HEK293T (cell line): ENCODE measurements around the gene CDC34.

ENCODE experiments used
- ARNT ChIP-seq: fragments of 450-650 bp; IDR thresholded peaks from 2 replicates; pipeline ENCODE4 v1.6.1; 2017; ENCODE audit warnings: mild to moderate bottlenecking
- FOXM1 ChIP-seq: fragments of 450-650 bp; IDR thresholded peaks from 2 replicates; pipeline ENCODE4 v1.6.1; 2017; ENCODE audit warnings: mild to moderate bottlenecking, borderline replicate concordance
- HDGF ChIP-seq: fragments of 450-650 bp; IDR thresholded peaks from 2 replicates; pipeline ENCODE4 v1.6.1; 2017; ENCODE audit warnings: antibody characterized with exemption, borderline replicate concordance
- NFRKB ChIP-seq: fragments of 450-650 bp; IDR thresholded peaks from 2 replicates; pipeline ENCODE4 v1.6.1; 2016; ENCODE audit warnings: mild to moderate bottlenecking, moderate library complexity
- TARDBP ChIP-seq: fragments of 450-650 bp; IDR thresholded peaks from 2 replicates; pipeline ENCODE4 v1.6.1; 2016
- ZNF384 ChIP-seq: fragments of 450-650 bp; IDR thresholded peaks from 2 replicates; pipeline ENCODE4 v1.6.1; 2016

GRCh38 chr19:495081-495401 is 36.5 kb upstream of the CDC34 start:
- TF ChIP-seq ARNT (no peak), ZNF384 (no peak), FOXM1 (no peak), NFRKB (no peak), HDGF (no peak), TARDBP (no peak)
